Stimulated activated memory B cell treated with anti-CD40 and anti-IgM and Interleukin-4, amounts not matched to agents 10 μg/mL and 1 μg/mL and 100 μg/mL, for 72 hours (primary cell): ENCODE results near the gene CUL5.

Experiments used
- ATAC-seq: fragments of 150-1000 bp; cut with Tn5 transposase; 2 replicates; pipeline ENCODE4 v1.10.0; 2021
- H3K27ac Mint-ChIP-seq: one replicate; pipeline ENCODE4 v1.8.0; 2022; ENCODE audit warnings: mild to moderate bottlenecking, mixed read lengths
- H3K27me3 Mint-ChIP-seq: one replicate; pipeline ENCODE4 v1.8.0; 2022; ENCODE audit warnings: mixed read lengths
- H3K36me3 Mint-ChIP-seq: one replicate; pipeline ENCODE4 v1.8.0; 2022; ENCODE audit warnings: mixed read lengths
- H3K4me1 Mint-ChIP-seq: one replicate; pipeline ENCODE4 v1.8.0; 2022; ENCODE audit warnings: mixed read lengths
- H3K4me3 Mint-ChIP-seq: one replicate; pipeline ENCODE4 v1.8.0; 2022; ENCODE audit warnings: mild to moderate bottlenecking, moderate library complexity, mixed read lengths
- H3K9me3 Mint-ChIP-seq: one replicate; pipeline ENCODE4 v1.8.0; 2022; ENCODE audit warnings: mixed read lengths

The CUL5 gene

DNA sequence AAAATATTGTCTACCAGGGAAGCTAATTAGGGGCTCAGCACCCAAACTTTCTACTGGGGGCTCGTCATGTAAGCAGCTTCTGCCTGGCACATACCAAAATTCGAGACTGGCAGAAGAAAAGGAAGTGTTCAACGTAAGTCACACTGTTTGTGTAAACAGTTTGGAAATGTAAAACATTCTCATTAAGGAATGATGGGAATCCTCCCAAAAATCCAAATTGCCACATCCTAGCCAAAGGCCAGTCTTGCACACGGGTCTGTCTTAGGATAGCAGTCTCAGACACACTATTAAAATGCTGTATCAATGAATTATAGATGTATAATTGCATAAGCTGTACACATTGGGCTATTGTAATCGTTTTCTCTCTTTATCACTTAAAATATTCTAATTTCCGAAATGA lies 28.9 kb downstream of the CUL5 start:
- Mint-ChIP-seq H3K9me3 (no peaks in the 10 kb centered on the region), H3K27ac (no peak overlapping the region), H3K4me3 (no peak overlapping the region), H3K4me1 (peaks cover 10% of the 10 kb centered on the region), H3K27me3 (no peaks in the 10 kb centered on the region), H3K36me3 (peaks cover 43% of the 10 kb centered on the region)
- no peak for ATAC-seq

DNA sequence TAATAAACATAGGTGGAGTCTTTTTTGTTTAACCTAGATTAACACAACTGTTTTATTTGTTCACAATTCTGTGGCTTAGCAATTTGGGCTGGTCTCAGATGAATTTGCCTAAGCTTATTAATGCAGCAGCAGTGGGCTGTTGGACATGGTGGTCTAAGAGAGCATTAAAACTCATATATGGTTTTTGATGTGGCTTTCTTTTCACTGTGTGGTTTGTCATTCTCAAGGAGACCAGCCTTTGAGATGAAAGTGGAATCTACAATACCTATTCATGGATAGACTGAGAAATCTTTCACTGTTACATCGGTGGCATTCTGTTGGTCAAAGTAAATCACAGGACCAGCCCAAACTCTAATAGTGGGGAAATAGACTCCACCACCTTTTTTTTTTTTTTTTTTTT lies 39.6 kb downstream of the CUL5 start:
- Mint-ChIP-seq H3K27ac (no peak overlapping the region), H3K4me1 (no peaks in the 10 kb centered on the region), H3K9me3 (no peaks in the 10 kb centered on the region), H3K27me3 (no peaks in the 10 kb centered on the region), H3K36me3 (peaks cover 28% of the 10 kb centered on the region), H3K4me3 (no peak overlapping the region)
- no peak for ATAC-seq

DNA sequence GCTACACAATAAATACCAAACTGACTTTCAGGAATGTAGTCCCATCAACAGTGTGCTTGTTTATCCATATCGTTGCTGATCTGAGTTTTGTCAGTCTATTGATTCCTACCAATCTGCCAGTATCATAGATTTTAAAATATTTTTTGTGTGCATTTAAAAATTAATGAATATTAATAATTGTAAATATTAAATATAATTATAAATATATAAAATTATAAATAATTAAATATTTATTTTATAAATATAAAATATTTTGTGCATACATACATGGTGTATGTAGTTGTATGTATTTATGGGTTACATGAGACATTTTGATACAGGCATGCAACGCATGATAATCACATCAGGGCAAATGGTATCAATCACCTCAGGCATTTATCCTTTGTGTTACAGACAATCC lies 53.6 kb downstream of the CUL5 start:
- Mint-ChIP-seq H3K4me3 (no peak overlapping the region), H3K9me3 (peaks cover 2% of the 10 kb centered on the region), H3K36me3 (peaks cover 59% of the 10 kb centered on the region), H3K4me1 (no peaks in the 10 kb centered on the region), H3K27me3 (no peaks in the 10 kb centered on the region), H3K27ac (no peak overlapping the region)
- no peak for ATAC-seq

DNA sequence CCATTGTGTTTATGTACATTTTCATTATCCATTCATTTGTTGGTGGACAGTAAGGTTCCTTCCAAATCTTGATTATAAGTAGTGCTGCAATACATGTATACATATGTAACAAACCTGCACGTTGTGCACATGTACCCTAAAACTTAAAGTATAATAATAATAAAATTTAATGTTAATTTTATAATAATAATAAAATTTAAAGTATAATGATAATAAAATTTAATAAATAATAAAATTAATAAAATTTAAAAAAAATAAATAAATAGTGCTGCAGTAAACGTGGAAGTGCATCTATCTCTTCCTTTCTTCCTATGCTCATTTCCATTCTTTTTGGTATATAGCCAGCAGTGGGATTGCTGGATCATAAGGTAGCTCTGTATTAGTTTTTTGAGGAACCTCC lies 54.7 kb downstream of the CUL5 start:
- no peak for ATAC-seq
- Mint-ChIP-seq H3K27ac (no peak overlapping the region), H3K36me3 (peaks cover 52% of the 10 kb centered on the region), H3K27me3 (no peaks in the 10 kb centered on the region), H3K4me1 (no peaks in the 10 kb centered on the region), H3K4me3 (no peak overlapping the region), H3K9me3 (peaks cover 2% of the 10 kb centered on the region)

DNA sequence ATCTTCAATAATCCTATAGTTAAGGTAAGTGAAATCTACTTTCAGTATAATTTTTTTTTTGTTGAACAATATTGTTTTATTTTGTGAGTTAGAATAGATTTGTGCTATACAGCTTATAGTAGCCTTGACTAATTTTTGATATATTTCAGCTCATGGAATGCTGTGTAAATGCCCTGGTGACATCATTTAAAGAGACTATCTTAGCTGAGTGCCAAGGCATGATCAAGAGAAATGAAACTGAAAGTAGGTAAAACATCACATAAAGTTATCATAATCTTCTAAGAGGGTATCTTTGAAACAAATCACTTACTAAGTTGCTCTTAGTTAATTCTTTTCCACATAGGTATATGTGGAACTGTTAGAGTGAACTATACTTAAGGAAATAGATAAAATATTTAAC lies 61.2 kb downstream of the CUL5 start:
- H3K27ac Mint-ChIP-seq, result no peak overlapping the region
- H3K27me3 Mint-ChIP-seq, result no peaks in the 10 kb centered on the region
- H3K4me3 Mint-ChIP-seq, result no peak overlapping the region

DNA sequence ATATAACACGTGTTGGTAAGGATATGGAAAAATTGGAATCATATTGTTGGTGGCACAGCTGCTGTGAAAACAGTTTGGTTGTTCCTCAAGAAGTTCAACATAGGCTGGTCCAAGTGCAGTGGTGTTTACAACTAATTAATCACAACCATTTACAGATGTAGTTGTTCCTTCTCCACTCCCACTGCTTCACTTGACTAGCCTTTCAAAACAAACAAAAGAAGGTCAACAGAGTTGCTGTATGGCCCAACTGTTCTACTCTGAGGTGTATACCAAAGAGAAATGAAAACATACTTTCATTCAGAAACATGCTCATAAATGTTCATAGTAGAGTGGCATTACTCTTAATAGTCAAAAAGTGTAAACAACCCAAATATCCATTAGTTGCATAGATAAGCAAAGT lies 76.1 kb downstream of the CUL5 start:
- H3K4me1 Mint-ChIP-seq, result no peaks in the 10 kb centered on the region
- no peak for ATAC-seq
- H3K36me3 Mint-ChIP-seq, result peaks cover 64% of the 10 kb centered on the region
- H3K27ac Mint-ChIP-seq, result no peak overlapping the region
- no peaks in the 10 kb centered on the region for H3K27me3 Mint-ChIP-seq
- H3K4me3 Mint-ChIP-seq, result no peak overlapping the region
- H3K9me3 Mint-ChIP-seq, result no peaks in the 10 kb centered on the region

More for the DNA sequence above, 61.2 kb downstream of the CUL5 start:
- Mint-ChIP-seq H3K4me1 (peaks cover 8% of the 10 kb centered on the region), H3K36me3 (peaks cover 28% of the 10 kb centered on the region), H3K9me3 (no peaks in the 10 kb centered on the region)
- ATAC-seq, result no peak

DNA sequence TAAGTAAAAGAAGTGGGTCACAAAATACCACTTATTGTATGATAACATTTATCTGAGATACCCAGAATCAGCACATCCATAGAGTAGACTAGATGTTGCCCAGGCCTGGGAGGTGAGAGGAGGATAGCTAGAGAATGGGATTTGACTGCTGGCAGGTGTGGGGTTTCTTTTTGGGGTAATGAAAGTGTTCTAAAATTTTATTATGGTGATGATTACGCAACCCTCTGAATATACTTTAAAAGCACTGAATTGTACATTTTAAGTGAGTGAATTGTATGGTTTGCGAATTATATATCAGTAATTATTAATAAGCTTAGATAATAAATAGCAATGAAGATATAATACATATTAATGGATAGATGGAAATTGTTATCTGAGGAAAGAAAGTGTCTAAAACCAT lies 77.0 kb downstream of the CUL5 start:
- Mint-ChIP-seq H3K4me1 (no peaks in the 10 kb centered on the region), H3K27me3 (no peaks in the 10 kb centered on the region), H3K27ac (no peak overlapping the region), H3K36me3 (peaks cover 56% of the 10 kb centered on the region), H3K9me3 (no peaks in the 10 kb centered on the region), H3K4me3 (no peak overlapping the region)
- ATAC-seq, result no peak

DNA sequence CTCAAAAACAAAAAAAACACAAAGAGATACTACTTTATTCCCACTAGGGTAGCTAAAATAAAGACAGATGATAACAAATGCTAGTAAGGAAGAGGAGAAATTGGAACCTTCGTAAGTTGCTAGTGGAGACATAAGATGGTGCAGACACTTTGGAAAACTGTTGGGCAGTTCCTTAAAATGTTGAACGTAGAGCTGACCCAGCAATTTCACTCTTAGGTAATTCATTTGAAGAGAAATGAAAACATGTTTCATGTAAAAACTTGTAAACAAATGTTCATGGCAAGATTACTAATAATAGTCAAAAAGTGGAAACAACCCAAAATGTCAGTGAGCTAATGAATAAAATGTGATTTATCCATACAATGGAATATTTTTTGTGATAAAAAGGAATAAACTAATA lies 83.4 kb downstream of the CUL5 start:
- Mint-ChIP-seq H3K27me3 (no peaks in the 10 kb centered on the region), H3K9me3 (no peaks in the 10 kb centered on the region), H3K4me1 (no peaks in the 10 kb centered on the region), H3K27ac (no peak overlapping the region), H3K36me3 (peaks cover 44% of the 10 kb centered on the region), H3K4me3 (no peak overlapping the region)
- no peak for ATAC-seq

DNA sequence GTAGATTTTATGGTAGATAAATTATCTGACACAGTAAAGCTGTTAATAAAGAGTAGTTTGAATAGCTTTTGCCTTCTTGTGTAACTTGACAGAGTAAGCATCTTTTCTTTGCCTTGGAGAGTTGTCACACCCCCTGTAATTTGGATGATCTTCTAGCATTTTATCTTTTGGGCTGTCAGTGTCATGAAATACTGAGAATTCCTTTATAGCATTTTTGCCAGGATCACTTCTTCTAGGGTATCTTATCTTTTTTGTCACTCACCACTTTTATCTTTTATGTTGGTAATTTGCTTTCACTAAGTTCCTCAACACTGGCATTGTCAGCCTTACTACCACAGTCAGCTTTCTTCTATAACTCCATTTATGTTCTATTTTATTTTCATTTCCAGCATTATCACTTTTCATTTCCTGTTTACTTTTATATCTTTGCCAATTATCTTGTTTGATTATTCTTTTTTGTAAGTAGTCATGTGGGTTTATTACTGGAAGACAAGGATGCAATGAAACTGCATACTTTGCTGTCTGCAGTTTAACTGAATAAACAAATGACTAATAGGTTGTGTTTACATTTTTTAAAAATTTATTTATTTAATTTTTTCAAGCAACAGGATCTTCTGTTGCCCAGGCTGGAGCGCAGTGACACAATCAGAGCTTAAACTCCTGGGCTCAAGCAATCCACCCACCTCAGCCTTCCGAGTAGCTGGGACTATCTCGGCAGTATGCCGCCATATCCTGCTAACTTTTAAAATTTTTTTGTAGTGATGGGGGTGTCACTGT lies 84.6 kb downstream of the CUL5 start:
- Mint-ChIP-seq H3K27ac (no peak overlapping the region), H3K36me3 (peaks cover 54% of the 10 kb centered on the region)

DNA sequence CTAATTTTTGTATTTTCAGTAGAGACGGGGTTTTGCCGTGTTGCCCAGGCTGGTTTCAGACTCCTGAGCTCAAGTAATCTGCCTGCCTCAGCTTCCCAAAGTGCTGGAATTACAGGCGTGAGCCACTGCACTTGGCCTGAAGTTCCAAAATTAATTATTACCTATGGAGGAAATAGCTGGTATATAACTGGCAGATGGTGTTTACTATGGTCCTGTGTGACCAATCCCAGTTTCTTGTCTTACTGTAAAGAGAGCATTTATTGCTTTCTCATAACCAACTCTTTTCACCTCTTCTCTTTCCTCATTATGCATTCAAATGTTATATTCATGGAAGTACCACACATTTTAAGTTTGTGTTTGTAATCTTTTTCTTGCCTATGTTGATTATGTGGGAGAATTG lies 88.5 kb downstream of the CUL5 start:
- Mint-ChIP-seq H3K27ac (no peak overlapping the region), H3K4me1 (no peaks in the 10 kb centered on the region), H3K36me3 (peaks cover 51% of the 10 kb centered on the region), H3K9me3 (no peaks in the 10 kb centered on the region), H3K27me3 (no peaks in the 10 kb centered on the region), H3K4me3 (no peak overlapping the region)
- no peak for ATAC-seq

More for the DNA sequence above, 84.6 kb downstream of the CUL5 start:
- no peak for ATAC-seq
- Mint-ChIP-seq H3K9me3 (no peaks in the 10 kb centered on the region), H3K27me3 (no peaks in the 10 kb centered on the region), H3K4me3 (no peak overlapping the region), H3K4me1 (no peaks in the 10 kb centered on the region)

DNA sequence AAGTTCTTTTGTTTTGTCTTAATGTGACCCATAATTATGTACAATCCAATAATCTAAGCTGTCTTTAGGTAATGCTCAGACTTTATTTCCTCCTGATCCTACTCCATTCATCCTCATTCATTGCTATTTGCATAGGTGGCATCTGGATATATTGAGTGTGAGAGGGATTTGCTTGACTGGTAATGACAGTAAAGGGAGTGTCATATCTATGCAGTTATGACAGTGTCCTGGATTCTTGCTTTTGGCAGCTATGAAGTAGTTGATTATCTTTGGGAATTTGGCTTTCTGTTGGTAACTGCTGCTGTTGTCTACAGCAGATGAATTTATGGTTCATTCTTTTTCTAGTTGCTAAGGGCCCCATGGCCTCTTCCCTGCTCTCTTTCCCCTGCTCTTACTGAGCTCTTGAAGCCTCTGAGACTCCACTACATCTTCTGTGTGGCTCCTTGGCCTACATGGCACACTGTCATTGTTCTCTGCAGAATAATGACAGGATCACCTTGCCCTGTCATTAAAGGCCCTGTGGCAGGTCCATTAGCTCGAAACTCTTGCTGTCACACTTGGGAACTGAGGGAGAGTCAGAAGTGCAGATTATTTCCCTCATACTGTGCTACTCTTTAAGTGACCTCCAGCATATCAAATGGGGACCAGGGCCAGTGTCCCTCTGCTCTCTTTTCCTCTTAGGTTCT lies 92.5 kb downstream of the CUL5 start:
- H3K4me1 Mint-ChIP-seq, result no peaks in the 10 kb centered on the region
- H3K4me3 Mint-ChIP-seq, result no peak overlapping the region
- no peaks in the 10 kb centered on the region for H3K27me3 Mint-ChIP-seq
- no peaks in the 10 kb centered on the region for H3K9me3 Mint-ChIP-seq
- H3K36me3 Mint-ChIP-seq, result peaks cover 38% of the 10 kb centered on the region
- H3K27ac Mint-ChIP-seq, result no peak overlapping the region
- no peak for ATAC-seq

DNA sequence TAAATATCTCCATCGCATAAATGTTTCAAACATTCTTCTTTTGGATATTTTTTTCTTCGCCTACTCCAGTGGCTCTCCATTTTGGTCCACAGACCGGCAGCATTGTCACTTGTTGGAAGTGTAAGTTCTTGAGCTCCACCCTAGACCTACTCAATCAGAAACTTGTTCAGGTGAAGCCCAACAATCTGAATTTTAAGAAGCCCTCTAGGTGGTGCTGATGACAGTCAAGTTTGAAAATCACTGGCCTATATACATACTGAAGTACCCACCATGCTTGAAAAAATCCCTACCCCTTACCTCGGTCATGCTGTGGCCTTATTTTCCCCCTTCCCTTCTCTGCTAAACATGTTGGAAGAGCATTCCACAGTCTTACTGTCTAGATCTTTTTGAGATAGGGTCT lies 102.4 kb downstream of the CUL5 start:
- no peak overlapping the region for H3K4me3 Mint-ChIP-seq
- ATAC-seq, result no peak
- no peak overlapping the region for H3K27ac Mint-ChIP-seq
- no peaks in the 10 kb centered on the region for H3K27me3 Mint-ChIP-seq
- peaks cover 5% of the 10 kb centered on the region for H3K36me3 Mint-ChIP-seq
- H3K9me3 Mint-ChIP-seq, result no peaks in the 10 kb centered on the region
- no peaks in the 10 kb centered on the region for H3K4me1 Mint-ChIP-seq

DNA sequence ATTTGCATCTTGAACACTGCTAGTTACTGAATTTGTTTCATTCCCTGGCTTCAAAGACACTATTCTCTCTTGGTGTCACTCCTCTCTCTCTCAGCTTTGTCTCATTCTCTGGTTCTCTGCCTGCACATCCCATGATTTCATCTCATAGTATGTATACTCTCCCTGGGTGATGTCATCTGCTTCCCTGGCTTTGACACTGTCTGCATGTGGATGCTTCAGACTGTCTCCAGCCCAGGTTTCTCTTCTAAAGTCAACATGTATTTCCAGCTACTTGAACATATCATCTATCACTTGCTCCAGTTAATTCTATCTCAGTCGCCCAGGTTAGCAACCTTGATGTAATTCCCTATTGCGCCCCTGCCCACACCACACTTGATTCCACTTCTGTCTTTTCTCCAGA lies 103.4 kb downstream of the CUL5 start:
- Mint-ChIP-seq H3K36me3 (peaks cover 5% of the 10 kb centered on the region), H3K27ac (no peak overlapping the region), H3K4me1 (no peaks in the 10 kb centered on the region), H3K9me3 (no peaks in the 10 kb centered on the region), H3K4me3 (no peak overlapping the region), H3K27me3 (no peaks in the 10 kb centered on the region)
- no peak for ATAC-seq

DNA sequence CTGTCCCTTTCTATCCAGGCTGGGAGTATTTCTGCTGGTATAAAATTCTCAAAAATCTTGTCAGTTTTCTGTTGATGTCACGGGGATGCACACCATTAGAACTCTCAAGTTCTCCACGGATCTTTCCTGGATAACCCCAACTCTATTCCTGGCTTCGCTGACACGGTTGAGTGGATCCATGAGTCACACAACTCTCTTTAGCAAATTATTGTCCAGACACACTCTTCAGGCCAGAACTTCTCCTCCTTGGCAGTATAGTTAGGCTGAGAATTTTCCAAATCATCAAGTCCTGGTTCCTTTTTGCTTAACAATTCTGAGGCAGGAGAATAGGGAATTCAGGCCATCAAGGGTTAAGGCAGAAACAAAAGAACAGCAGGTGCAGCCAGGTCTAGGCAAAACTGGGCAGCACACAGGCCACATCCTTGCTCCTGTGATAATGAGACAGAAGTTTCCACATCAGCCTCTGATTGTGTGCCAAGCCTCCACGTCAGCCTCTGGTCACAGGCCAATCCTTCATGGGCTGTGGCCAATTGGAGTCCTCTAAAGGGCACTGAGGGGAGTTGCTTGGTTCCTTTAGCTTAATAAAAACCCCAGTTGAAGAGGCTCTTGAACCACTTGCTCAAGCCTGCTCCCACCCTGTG lies 106.9 kb downstream of the CUL5 start:
- no peaks in the 10 kb centered on the region for H3K27me3 Mint-ChIP-seq

DNA sequence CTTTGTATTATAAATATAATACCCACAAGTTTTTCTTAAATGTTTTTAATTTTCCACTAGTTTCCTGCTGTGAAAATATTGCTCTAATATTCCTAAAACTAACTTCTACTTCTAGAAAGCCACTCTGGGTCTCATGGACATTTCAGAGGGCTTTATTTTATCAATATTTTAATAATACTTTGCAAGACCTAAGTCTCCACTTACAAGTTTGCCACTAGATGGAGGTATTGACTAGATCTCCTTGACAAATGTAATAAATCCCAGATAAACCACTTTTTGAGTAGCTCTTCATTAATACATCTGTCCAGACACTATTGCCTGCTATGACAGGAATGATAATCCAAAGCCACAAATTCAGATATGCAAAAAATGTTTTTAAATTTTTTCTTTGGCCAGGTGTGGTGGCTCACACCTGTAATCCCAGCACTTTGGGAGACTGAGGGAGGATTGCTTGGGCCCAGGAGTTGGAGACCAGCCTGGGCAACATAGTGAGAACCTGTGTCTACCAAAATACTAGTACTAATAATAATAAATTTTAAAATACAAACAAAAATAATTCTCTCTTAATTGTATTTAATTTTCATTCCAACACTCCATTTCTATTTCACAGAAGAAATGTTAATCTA lies 109.2 kb downstream of the CUL5 start:
- no peaks in the 10 kb centered on the region for H3K9me3 Mint-ChIP-seq
- H3K4me3 Mint-ChIP-seq, result no peak overlapping the region
- H3K36me3 Mint-ChIP-seq, result no peaks in the 10 kb centered on the region
- no peaks in the 10 kb centered on the region for H3K27me3 Mint-ChIP-seq
- peaks cover 18% of the 10 kb centered on the region for H3K4me1 Mint-ChIP-seq
- ATAC-seq, result no peak
- no peak overlapping the region for H3K27ac Mint-ChIP-seq

More for the DNA sequence above, 106.9 kb downstream of the CUL5 start:
- Mint-ChIP-seq H3K4me1 (peaks cover under 1% of the 10 kb centered on the region), H3K36me3 (peaks cover 5% of the 10 kb centered on the region), H3K4me3 (no peak overlapping the region), H3K9me3 (no peaks in the 10 kb centered on the region), H3K27ac (no peak overlapping the region)
- no peak for ATAC-seq
